Skin epidermis (tissue), 12 donors: ENCODE measurements around the gene MACROD2.
A peak's percentile ranks its signal among the peaks of the same experiment; 100 is the strongest.

ENCODE experiments used
- H3K27ac ChIP-seq, 21 experiments: fragments of 200-600 bp; sonication (generic) in 11 of 21; one replicate each; pipeline ENCODE4 v1.5.0; 2020; ENCODE audit warnings: mild to moderate bottlenecking in 3 of 21, inconsistent platforms in 2 of 21, moderate library complexity in 2 of 21
- H3K4me3 ChIP-seq, 7 experiments: fragments of 200-600 bp; sonication (generic) in 2 of 7; one replicate each; pipeline ENCODE4 v1.5.0; 2020; ENCODE audit warnings: inconsistent platforms in 2 of 7, mild to moderate bottlenecking in 2 of 7, moderate library complexity in 1 of 7

MACROD2 gene

GRCh38 chr20:14937021-14937420 lies 941.7 kb downstream of the MACROD2 start:
- Histone ChIP-seq H3K27ac (no peak overlapping the region), H3K4me3 (no peak overlapping the region)

- Histone ChIP-seq H3K27ac (no peak overlapping the region), H3K4me3 (no peak overlapping the region)
Observed at GRCh38 chr20:14937846-14938245, 942.5 kb downstream of the MACROD2 start.

- H3K27ac ChIP-seq: no peak overlapping the region
- H3K4me3 ChIP-seq: no peak overlapping the region
Observed at GRCh38 chr20:14947536-14947935, 952.2 kb downstream of the MACROD2 start.

- H3K4me3 ChIP-seq: no peak overlapping the region
- no peak overlapping the region for H3K27ac ChIP-seq
Observed at GRCh38 chr20:14947946-14948345, 952.6 kb downstream of the MACROD2 start.

- Histone ChIP-seq H3K27ac (no peak overlapping the region), H3K4me3 (no peak overlapping the region)
Observed at GRCh38 chr20:14948416-14948815, 953.1 kb downstream of the MACROD2 start.

GRCh38 chr20:14950633-14951032 lies 955.3 kb downstream of the MACROD2 start:
- no peak overlapping the region for H3K4me3 ChIP-seq
- no peak overlapping the region for H3K27ac ChIP-seq

- peak overlapping the region in 2 of 21 experiments; percentile 13 to 28 for H3K27ac ChIP-seq
Observed at GRCh38 chr20:14951105-14951504, 955.8 kb downstream of the MACROD2 start.

GRCh38 chr20:14951707-14952418 lies 956.5 kb downstream of the MACROD2 start:
- peak overlapping the region in 6 of 21 experiments; percentile 13 to 44 (median 36) for H3K27ac ChIP-seq
- no peak overlapping the region for H3K4me3 ChIP-seq

More at GRCh38 chr20:14951105-14951504, 955.8 kb downstream of the MACROD2 start:
- H3K4me3 ChIP-seq: no peak overlapping the region

- Histone ChIP-seq H3K27ac (no peak overlapping the region), H3K4me3 (no peak overlapping the region)
Observed at GRCh38 chr20:14953736-14954135, 958.4 kb downstream of the MACROD2 start.

- Histone ChIP-seq H3K4me3 (no peak overlapping the region), H3K27ac (no peak overlapping the region)
Observed at GRCh38 chr20:14955399-14955798, 960.1 kb downstream of the MACROD2 start.

- no peak overlapping the region for H3K4me3 ChIP-seq
- H3K27ac ChIP-seq: no peak overlapping the region
Observed at GRCh38 chr20:14956026-14956425, 960.7 kb downstream of the MACROD2 start.

GRCh38 chr20:14956538-14956937 lies 961.2 kb downstream of the MACROD2 start:
- Histone ChIP-seq H3K4me3 (no peak overlapping the region), H3K27ac (no peak overlapping the region)

GRCh38 chr20:14957402-14957801 lies 962.1 kb downstream of the MACROD2 start:
- Histone ChIP-seq H3K4me3 (no peak overlapping the region), H3K27ac (no peak overlapping the region)

- no peak overlapping the region for H3K4me3 ChIP-seq
- peak overlapping the region in 14 of 21 experiments; percentile 36 to 80 (median 68) for H3K27ac ChIP-seq
Observed at GRCh38 chr20:14958626-14959025, 963.3 kb downstream of the MACROD2 start.

- Histone ChIP-seq H3K27ac (peak overlapping the region in 19 of 21 experiments; percentile 24 to 80 (median 59)), H3K4me3 (no peak overlapping the region)
Observed at GRCh38 chr20:14959506-14960475, 964.5 kb downstream of the MACROD2 start.

- Histone ChIP-seq H3K27ac (peak overlapping the region in 10 of 21 experiments; percentile 15 to 80 (median 62)), H3K4me3 (no peak overlapping the region)
Observed at GRCh38 chr20:14960831-14961230, 965.5 kb downstream of the MACROD2 start.

GRCh38 chr20:14963262-14963663 lies 967.9 kb downstream of the MACROD2 start:
- Histone ChIP-seq H3K27ac (peak overlapping the region in 14 of 21 experiments; percentile 2 to 58 (median 35)), H3K4me3 (no peak overlapping the region)

- Histone ChIP-seq H3K27ac (no peak overlapping the region), H3K4me3 (no peak overlapping the region)
Observed at GRCh38 chr20:14966203-14966602, 970.9 kb downstream of the MACROD2 start.

GRCh38 chr20:14966808-14967207 lies 971.5 kb downstream of the MACROD2 start:
- no peak overlapping the region for H3K27ac ChIP-seq
- no peak overlapping the region for H3K4me3 ChIP-seq

- no peak overlapping the region for H3K4me3 ChIP-seq
- H3K27ac ChIP-seq: no peak overlapping the region
Observed at GRCh38 chr20:14972256-14972655, 976.9 kb downstream of the MACROD2 start.

- Histone ChIP-seq H3K27ac (no peak overlapping the region), H3K4me3 (no peak overlapping the region)
Observed at GRCh38 chr20:14972690-14973089, 977.4 kb downstream of the MACROD2 start.
